Brain microvascular endothelial cell (primary cell): ENCODE data around the gene USP10.

Source experiments
- DNase-seq: peaks from one replicate; pipeline ENCODE4 v3.0.0-alpha.2; 2020
- H3K27ac ChIP-seq: fragments of 250-450 bp; sonication (Bioruptor Pico); 2 replicates; pipeline ENCODE4 v1.5.1; 2020; ENCODE audit warnings: mild to moderate bottlenecking, moderate library complexity
- H3K27me3 ChIP-seq: fragments of 250-450 bp; sonication (Bioruptor Pico); replicated peaks from 2 replicates; pipeline ENCODE4 v1.5.1; 2020; ENCODE audit warnings: mild to moderate bottlenecking
- H3K36me3 ChIP-seq: fragments of 250-450 bp; sonication (Bioruptor Pico); replicated peaks from 2 replicates; pipeline ENCODE4 v1.5.1; 2020; ENCODE audit warnings: mild to moderate bottlenecking
- H3K4me3 ChIP-seq: 2 replicates; pipeline ENCODE4 v1.5.1; 2011; ENCODE audit warnings: low read depth, mild to moderate bottlenecking, control low read depth, low read length, moderate library complexity
- in situ Hi-C: cut with HindIII; loops from 2 replicates; pipeline ENCODE4 v1.10.0; 2017; ENCODE audit warnings: low sequenced_read_pairs, low pct_ligation_motif_present
- TF ChIP-seq, protein P1 (sequence below): IDR thresholded peaks from 2 replicates; pipeline ENCODE4 v1.5.1; 2011; ENCODE audit warnings: low read depth, mild to moderate bottlenecking, moderate library complexity, low read length, control low read depth, inconsistent platforms; ENCODE audit errors: missing control alignments

The USP10 gene

DNA sequence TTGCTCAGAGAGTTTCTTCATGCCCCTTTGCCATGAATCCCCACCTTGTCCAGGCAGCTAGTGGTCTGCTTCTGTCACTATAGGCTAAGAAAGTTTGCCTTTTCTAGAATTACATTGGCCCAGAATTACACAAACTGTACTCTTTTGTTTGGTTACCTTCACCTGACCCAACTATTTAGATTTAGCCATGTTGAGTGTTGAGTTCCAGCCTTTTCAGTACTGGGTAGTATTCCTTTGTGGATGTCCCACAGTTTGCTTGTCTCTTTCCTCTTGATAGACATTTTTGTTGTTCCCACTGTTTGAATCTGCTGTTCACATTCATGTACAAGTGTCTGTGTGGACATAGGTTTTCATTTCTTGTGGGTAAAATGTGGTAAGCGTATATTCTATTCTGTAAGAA lies 22.3 kb downstream of the USP10 start:
- no peak for DNase-seq
- Histone ChIP-seq H3K27me3 (no peaks in the 10 kb centered on the region), H3K36me3 (no peaks in the 10 kb centered on the region), H3K4me3 (no peak overlapping the region), H3K27ac (no peak overlapping the region)
- in situ Hi-C loops = no loop called here
- TF ChIP-seq, protein P1, sequence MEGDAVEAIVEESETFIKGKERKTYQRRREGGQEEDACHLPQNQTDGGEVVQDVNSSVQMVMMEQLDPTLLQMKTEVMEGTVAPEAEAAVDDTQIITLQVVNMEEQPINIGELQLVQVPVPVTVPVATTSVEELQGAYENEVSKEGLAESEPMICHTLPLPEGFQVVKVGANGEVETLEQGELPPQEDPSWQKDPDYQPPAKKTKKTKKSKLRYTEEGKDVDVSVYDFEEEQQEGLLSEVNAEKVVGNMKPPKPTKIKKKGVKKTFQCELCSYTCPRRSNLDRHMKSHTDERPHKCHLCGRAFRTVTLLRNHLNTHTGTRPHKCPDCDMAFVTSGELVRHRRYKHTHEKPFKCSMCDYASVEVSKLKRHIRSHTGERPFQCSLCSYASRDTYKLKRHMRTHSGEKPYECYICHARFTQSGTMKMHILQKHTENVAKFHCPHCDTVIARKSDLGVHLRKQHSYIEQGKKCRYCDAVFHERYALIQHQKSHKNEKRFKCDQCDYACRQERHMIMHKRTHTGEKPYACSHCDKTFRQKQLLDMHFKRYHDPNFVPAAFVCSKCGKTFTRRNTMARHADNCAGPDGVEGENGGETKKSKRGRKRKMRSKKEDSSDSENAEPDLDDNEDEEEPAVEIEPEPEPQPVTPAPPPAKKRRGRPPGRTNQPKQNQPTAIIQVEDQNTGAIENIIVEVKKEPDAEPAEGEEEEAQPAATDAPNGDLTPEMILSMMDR = no peak

DNA sequence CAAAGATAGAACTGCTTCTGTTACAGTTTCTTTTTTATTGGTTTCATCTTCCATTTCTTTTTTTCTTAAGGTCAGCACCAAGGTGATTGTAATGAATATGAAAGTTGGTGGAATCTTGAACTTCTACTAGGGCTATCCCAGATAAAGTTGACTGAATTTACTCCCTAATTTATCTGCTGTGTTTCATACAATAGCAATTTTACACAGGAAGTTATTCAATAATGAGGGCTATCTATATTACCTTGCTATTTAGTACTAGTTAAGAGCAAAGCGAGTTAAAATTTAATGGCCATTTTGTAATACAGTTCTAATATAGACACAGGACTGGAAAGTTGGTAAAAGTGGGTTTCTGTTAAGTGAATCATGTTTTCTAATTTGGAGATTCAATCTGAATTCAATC lies 24.1 kb downstream of the USP10 start:
- no peak overlapping the region for H3K4me3 ChIP-seq
- in situ Hi-C loops = no loop called here
- no peak overlapping the region for H3K27ac ChIP-seq
- TF ChIP-seq, protein P1 = no peak
- no peak for DNase-seq
- H3K36me3 ChIP-seq = no peaks in the 10 kb centered on the region
- H3K27me3 ChIP-seq = no peaks in the 10 kb centered on the region

DNA sequence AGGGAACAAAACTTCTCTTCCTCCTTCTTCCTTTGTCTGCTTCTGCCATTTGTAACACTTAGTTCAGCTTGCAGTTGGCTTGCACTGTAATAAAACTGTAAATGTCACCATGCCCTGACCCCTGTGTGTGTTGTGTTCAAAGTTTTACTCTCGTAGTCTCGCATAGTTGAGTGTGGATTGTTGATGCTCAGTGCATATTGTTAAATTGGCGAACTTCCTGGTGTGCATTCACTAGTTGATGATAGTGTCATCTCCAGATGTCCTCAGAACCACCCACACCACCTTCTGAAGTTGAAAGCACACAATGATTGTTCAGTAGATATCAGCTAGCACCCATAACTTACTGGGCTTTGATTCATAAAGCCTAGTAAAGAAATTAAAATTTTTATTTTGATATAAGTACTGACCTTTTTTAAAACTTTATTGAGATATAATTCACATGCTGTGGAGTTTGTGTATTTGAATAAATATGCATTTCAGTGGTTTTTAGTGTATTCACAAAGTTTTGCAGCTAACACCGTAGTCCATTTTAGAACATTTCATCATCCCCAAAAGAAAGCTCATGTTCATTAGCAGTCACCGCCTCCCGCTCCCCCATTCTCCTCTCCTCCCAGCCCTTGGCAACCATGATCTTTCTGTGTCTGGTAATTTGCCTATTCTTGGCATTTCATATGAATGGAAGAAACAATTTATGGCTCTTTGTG lies 25.0 kb downstream of the USP10 start:
- in situ Hi-C loops = loop anchor here (25.0 kb wide), 1 partner anchor 112 kb away; the partner anchor contains the start of gene COTL1
- Histone ChIP-seq H3K27me3 (no peaks in the 10 kb centered on the region), H3K36me3 (no peaks in the 10 kb centered on the region), H3K4me3 (no peak overlapping the region), H3K27ac (no peak overlapping the region)
- no peak for DNase-seq
- TF ChIP-seq, protein P1 = no peak

DNA sequence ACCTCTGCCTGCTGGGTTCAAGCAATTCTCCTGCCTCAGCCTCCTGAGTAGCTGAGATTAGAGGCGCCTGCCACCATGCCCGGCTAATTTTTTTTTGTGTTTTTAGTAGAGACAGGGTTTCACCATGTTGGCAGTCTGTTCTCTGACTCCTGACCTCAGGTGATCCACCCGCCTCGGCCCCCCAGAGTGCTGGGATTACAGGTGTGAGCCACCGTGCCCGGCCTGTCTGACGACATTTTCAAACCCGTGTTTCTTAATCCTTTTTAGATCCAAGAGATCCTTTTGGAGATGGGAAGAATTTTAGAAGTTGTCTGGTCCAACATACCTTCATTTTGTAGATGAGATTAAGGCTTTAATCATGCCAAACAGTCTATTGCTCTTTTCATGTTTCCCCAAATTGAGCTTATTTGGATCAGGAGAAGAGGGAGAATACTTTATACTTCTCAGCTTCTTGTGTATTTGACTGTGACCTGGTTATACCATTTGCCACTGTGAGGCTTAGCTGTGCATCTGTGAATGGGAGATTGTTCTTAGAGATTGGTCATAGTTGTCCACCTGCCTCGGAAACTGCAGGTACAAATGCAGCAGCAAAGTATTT lies 25.8 kb downstream of the USP10 start:
- Histone ChIP-seq H3K36me3 (no peaks in the 10 kb centered on the region), H3K4me3 (no peak overlapping the region), H3K27ac (no peak overlapping the region), H3K27me3 (no peaks in the 10 kb centered on the region)
- DNase-seq = no peak
- TF ChIP-seq, protein P1 = no peak
- in situ Hi-C loops = loop anchor here (25.0 kb wide), 1 partner anchor 113 kb away; the partner anchor contains the start of gene COTL1

DNA sequence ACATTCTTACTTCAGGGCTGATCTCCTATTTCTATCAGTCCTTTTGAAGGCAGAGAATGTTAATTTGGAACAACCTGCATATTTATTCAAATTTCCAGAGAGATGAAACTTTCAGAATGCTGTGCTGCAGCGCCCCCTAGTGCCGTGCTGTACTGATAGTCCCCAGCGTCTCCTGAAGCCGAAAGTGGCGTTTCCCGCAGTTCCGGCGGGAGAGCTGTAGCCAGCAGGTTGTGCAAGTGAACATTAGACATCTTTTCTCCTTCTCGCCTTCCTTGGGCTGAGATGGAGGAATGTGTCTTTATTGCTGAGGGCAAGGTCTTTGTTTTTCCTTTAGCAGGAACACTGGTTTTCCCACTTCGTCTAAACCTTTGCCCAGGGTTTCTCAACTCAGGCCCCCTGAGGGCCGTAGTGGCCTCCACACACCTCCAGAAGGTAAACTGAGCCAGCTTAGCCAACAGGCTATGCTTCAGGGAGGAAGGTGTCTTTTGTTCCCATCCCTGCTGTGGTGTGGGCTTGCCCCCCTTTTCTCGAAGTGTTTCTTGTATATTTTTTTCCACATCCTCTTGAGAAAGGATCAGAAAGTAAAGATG lies 26.4 kb downstream of the USP10 start:
- TF ChIP-seq, protein P1 = peak; percentile 96
- no peaks in the 10 kb centered on the region for H3K36me3 ChIP-seq
- H3K4me3 ChIP-seq = no peak overlapping the region
- DNase-seq = peak; percentile 82
- no peak overlapping the region for H3K27ac ChIP-seq
- H3K27me3 ChIP-seq = no peaks in the 10 kb centered on the region
- in situ Hi-C loops = loop anchor here (25.0 kb wide), 1 partner anchor 114 kb away; the partner anchor contains the start of gene COTL1
